Measurements from ENCODE around the gene CAMKMT. TPM values are rescaled to one million over a fixed set of nuclear protein-coding genes. Genes with fewer than 3 reads are reported as not detected.

The CAMKMT gene
- total RNA-seq, 4 donors from 2014 or later, result 4.5 to 57.9 (median 15.4) TPM

GRCh38 chr2:44441200-44441599, 79.5 kb downstream of the CAMKMT start:
- WGBS, 2 donors (ENCODE audit: low coverage in 1 of 2), result 92 to 96% methylated on average over 4 of the region's 4 CpGs
- H3K27ac ChIP-seq, result no peak overlapping the region
- H3K27me3 ChIP-seq, result no peaks in the 10 kb centered on the region
- no peaks in the 10 kb centered on the region for H3K36me3 ChIP-seq
- H3K4me1 ChIP-seq, result no peaks in the 10 kb centered on the region
- TF ChIP-seq POLR2AphosphoS5 (IDR thresholded peaks at IDR 0.05) (no peak), EP300 (IDR thresholded peaks at IDR 0.05; ENCODE audit: low read depth) (no peak), POLR2A (IDR thresholded peaks at IDR 0.05) (no peak)
- TF ChIP-seq, protein P1, sequence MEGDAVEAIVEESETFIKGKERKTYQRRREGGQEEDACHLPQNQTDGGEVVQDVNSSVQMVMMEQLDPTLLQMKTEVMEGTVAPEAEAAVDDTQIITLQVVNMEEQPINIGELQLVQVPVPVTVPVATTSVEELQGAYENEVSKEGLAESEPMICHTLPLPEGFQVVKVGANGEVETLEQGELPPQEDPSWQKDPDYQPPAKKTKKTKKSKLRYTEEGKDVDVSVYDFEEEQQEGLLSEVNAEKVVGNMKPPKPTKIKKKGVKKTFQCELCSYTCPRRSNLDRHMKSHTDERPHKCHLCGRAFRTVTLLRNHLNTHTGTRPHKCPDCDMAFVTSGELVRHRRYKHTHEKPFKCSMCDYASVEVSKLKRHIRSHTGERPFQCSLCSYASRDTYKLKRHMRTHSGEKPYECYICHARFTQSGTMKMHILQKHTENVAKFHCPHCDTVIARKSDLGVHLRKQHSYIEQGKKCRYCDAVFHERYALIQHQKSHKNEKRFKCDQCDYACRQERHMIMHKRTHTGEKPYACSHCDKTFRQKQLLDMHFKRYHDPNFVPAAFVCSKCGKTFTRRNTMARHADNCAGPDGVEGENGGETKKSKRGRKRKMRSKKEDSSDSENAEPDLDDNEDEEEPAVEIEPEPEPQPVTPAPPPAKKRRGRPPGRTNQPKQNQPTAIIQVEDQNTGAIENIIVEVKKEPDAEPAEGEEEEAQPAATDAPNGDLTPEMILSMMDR (IDR thresholded peaks at IDR 0.05), result no peak
- no peak for DNase-seq
- intact Hi-C loops (cut with DNase I; ENCODE audit: low total_unique reads) (no loop called here), in situ Hi-C loops (cut with MboI; ENCODE audit: low pct_ligation_motif_present in 1 of 4, low pct_unique_long_range_greater_than_20kb in 1 of 4, low sequenced_read_pairs in 3 of 4) (no loop called here)
- no peak overlapping the region for H3K4me3 ChIP-seq
- H3K9me3 ChIP-seq, result no peaks in the 10 kb centered on the region

GRCh38 chr2:44442019-44442418, 80.3 kb downstream of the CAMKMT start:
- no peak overlapping the region for H3K4me3 ChIP-seq
- no peak for DNase-seq
- H3K27me3 ChIP-seq, result no peaks in the 10 kb centered on the region
- no peak overlapping the region for H3K27ac ChIP-seq
- H3K36me3 ChIP-seq, result no peaks in the 10 kb centered on the region
- in situ Hi-C loops (cut with MboI; ENCODE audit: low pct_ligation_motif_present in 1 of 4, low pct_unique_long_range_greater_than_20kb in 1 of 4, low sequenced_read_pairs in 3 of 4), result no loop called here
- intact Hi-C loops (cut with DNase I; ENCODE audit: low total_unique reads), result no loop called here
- H3K9me3 ChIP-seq, result no peaks in the 10 kb centered on the region
- 100% methylated on average over 1 of the region's 1 CpG for WGBS, 2 donors (ENCODE audit: low coverage in 1 of 2)
- TF ChIP-seq POLR2AphosphoS5 (IDR thresholded peaks at IDR 0.05) (no peak), EP300 (IDR thresholded peaks at IDR 0.05; ENCODE audit: low read depth) (no peak), POLR2A (IDR thresholded peaks at IDR 0.05) (no peak)
- TF ChIP-seq, protein P1 (IDR thresholded peaks at IDR 0.05), result no peak
- H3K4me1 ChIP-seq, result no peaks in the 10 kb centered on the region

DNA sequence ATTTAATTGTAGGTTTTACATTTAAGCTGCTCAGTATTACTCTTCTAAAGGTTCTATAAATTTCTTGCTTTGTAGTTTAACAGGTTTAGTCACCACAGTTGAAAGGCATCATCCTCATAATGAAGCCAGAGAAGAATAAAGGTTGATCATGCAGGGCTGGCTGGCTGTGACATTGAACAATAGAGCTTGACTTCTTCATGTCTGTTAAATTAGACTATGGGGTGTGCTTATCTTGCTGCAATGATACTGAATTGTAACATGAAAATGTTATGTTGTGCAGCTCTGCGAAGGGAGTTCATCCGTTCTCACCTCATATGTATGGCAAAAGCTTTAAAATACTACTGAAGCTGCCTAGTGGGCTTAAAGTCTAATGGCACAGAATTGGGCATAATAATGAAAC, 81.8 kb downstream of the CAMKMT start:
- H3K27me3 ChIP-seq, result no peaks in the 10 kb centered on the region
- 95 to 97% methylated on average over 2 of the region's 2 CpGs for WGBS, 2 donors (ENCODE audit: low coverage in 1 of 2)
- H3K9me3 ChIP-seq, result no peaks in the 10 kb centered on the region
- no peaks in the 10 kb centered on the region for H3K4me1 ChIP-seq
- no peak for TF ChIP-seq POLR2A (IDR thresholded peaks at IDR 0.05)
- TF ChIP-seq, protein P1 (IDR thresholded peaks at IDR 0.05), result no peak
- TF ChIP-seq EP300 (IDR thresholded peaks at IDR 0.05; ENCODE audit: low read depth), result no peak
- TF ChIP-seq POLR2AphosphoS5 (IDR thresholded peaks at IDR 0.05), result no peak
- intact Hi-C loops (cut with DNase I; ENCODE audit: low total_unique reads), result no loop called here
- H3K4me3 ChIP-seq, result no peak overlapping the region
- H3K36me3 ChIP-seq, result no peaks in the 10 kb centered on the region
- H3K27ac ChIP-seq, result no peak overlapping the region
- in situ Hi-C loops (cut with MboI; ENCODE audit: low pct_ligation_motif_present in 1 of 4, low pct_unique_long_range_greater_than_20kb in 1 of 4, low sequenced_read_pairs in 3 of 4), result no loop called here
- DNase-seq, result no peak

GRCh38 chr2:44444881-44445280, 83.1 kb downstream of the CAMKMT start:
- intact Hi-C loops (cut with DNase I; ENCODE audit: low total_unique reads) (no loop called here), in situ Hi-C loops (cut with MboI; ENCODE audit: low pct_ligation_motif_present in 1 of 4, low pct_unique_long_range_greater_than_20kb in 1 of 4, low sequenced_read_pairs in 3 of 4) (no loop called here)
- no peak for DNase-seq
- Histone ChIP-seq H3K4me3 (no peak overlapping the region), H3K9me3 (no peaks in the 10 kb centered on the region), H3K4me1 (no peaks in the 10 kb centered on the region), H3K27ac (no peak overlapping the region), H3K27me3 (no peaks in the 10 kb centered on the region), H3K36me3 (no peaks in the 10 kb centered on the region)
- WGBS, 2 donors (ENCODE audit: low coverage in 1 of 2), result 93% methylated on average over 2 of the region's 2 CpGs; no CpG with 5 or more reads in 1 of the 2 donors
- no peak for TF ChIP-seq POLR2AphosphoS5 (IDR thresholded peaks at IDR 0.05)

GRCh38 chr2:44448860-44449527, 87.2 kb downstream of the CAMKMT start:
- intact Hi-C loops (cut with DNase I; ENCODE audit: low total_unique reads), result no loop called here
- in situ Hi-C loops (cut with MboI; ENCODE audit: low pct_ligation_motif_present in 1 of 4, low pct_unique_long_range_greater_than_20kb in 1 of 4, low sequenced_read_pairs in 3 of 4), result no loop called here
- no peaks in the 10 kb centered on the region for H3K4me1 ChIP-seq
- DNase-seq, result no peak
- H3K36me3 ChIP-seq, result no peaks in the 10 kb centered on the region
- 76 to 78% methylated on average over 6 of the region's 6 CpGs for WGBS, 2 donors (ENCODE audit: low coverage in 1 of 2)
- no peaks in the 10 kb centered on the region for H3K27me3 ChIP-seq
- no peak overlapping the region for H3K27ac ChIP-seq
- H3K4me3 ChIP-seq, result no peak overlapping the region
- TF ChIP-seq EP300 (IDR thresholded peaks at IDR 0.05; ENCODE audit: low read depth) (no peak), POLR2A (IDR thresholded peaks at IDR 0.05) (no peak), POLR2AphosphoS5 (IDR thresholded peaks at IDR 0.05) (no peak)
- TF ChIP-seq, protein P1 (IDR thresholded peaks at IDR 0.05), result no peak
- H3K9me3 ChIP-seq, result no peaks in the 10 kb centered on the region

Measured in transverse colon (tissue), 4 donors.